Measurements from ENCODE around the gene CGGBP1. TPM values are rescaled to one million over a fixed set of nuclear protein-coding genes. Genes with fewer than 3 reads are reported as not detected.

CGGBP1 gene
- total and polyA plus RNA-seq, 2 donors (not counting 3 experiments of a cell fraction or from before 2014, with no cell fraction given) = 33.1 to 69.7 TPM

GRCh38 chr3:88002448-88002847, 56.4 kb downstream of the CGGBP1 start:
- Histone ChIP-seq H3K9ac (replicated peaks; ENCODE audit: extremely low read depth, insufficient read depth, low read length) (no peak overlapping the region), H4K20me1 (replicated peaks; ENCODE audit: control insufficient read depth, extremely low read depth, insufficient read depth, low read length) (no peaks in the 10 kb centered on the region), H3K4me3 (replicated peaks in 1 of 3; ENCODE audit: insufficient read depth in 1 of 3, low read depth in 1 of 3, low read length in 3 of 3) (no peak overlapping the region), H3K9me3 (replicated peaks; ENCODE audit: control insufficient read depth, insufficient read depth, low read length) (no peaks in the 10 kb centered on the region), H3K27me3 (ENCODE audit: control insufficient read depth in 2 of 2, insufficient read depth in 2 of 2, low read length in 2 of 2) (peaks cover 0 to 7% of the 10 kb centered on the region in 2 experiments), H3K79me2 (ENCODE audit: control insufficient read depth, insufficient read depth, low read length) (no peaks in the 10 kb centered on the region), H3K9me1 (replicated peaks; ENCODE audit: control insufficient read depth, extremely low read depth, insufficient read depth, low read length) (no peaks in the 10 kb centered on the region), H3K27ac (ENCODE audit: insufficient read depth, low read depth, low read length) (no peak overlapping the region), H2AFZ (ENCODE audit: low read depth, low read length) (no peak overlapping the region), H3K4me1 (ENCODE audit: control insufficient read depth, extremely low read depth, insufficient read depth, low read length) (peaks cover 3% of the 10 kb centered on the region), H3K36me3 (ENCODE audit: control insufficient read depth in 2 of 2, extremely low read depth in 1 of 2, insufficient read depth in 2 of 2, low read length in 2 of 2) (no peaks in the 10 kb centered on the region), H3K4me2 (ENCODE audit: insufficient read depth, low read length) (no peak overlapping the region)
- no peak for FAIRE-seq
- dilution Hi-C loops (cut with MboI; ENCODE audit: extremely low pct_ligation_motif_present, low sequenced_read_pairs) = no loop called here
- no TSS peak for BruUV-seq (replicated peaks)
- ChIA-PET POLR2A (no interaction called here), CTCF (interaction anchor here (0.6 to 3.2 kb wide), 30 partner anchors 10 to 1230 kb away, joined by 3 to 55 read pairs (median 4); partner anchors contain the start of gene CGGBP1)
- intact Hi-C loops (cut with micrococcal nuclease) = loop anchor here (2.0 kb wide), 2 partner anchors 102 to 178 kb away; no protein-coding TSS in a partner anchor
- no peak for TF ChIP-seq JUN (IDR thresholded peaks at IDR 0.05; ENCODE audit: borderline replicate concordance, insufficient read depth, insufficient read length, low read depth)
- no peak for TF ChIP-seq FOS (IDR thresholded peaks at IDR 0.05; ENCODE audit: borderline replicate concordance, insufficient read depth, low read length)
- TF ChIP-seq POLR2A (IDR thresholded peaks at IDR 0.05; ENCODE audit: low read depth, low read length) = no peak
- no peak for TF ChIP-seq MYC (IDR thresholded peaks at IDR 0.05; ENCODE audit: low read depth, low read length)
- TF ChIP-seq EZH2 (IDR thresholded peaks at IDR 0.05; ENCODE audit: borderline replicate concordance, low read depth, low read length, severe bottlenecking) = no peak
- TF ChIP-seq POLR2AphosphoS5 (IDR thresholded peaks at IDR 0.05; ENCODE audit: insufficient read depth, low read depth, low read length) = no peak
- no peak for TF ChIP-seq GATA2 (IDR thresholded peaks at IDR 0.05; ENCODE audit: insufficient read depth, insufficient read length, low read depth, low read length)
- TF ChIP-seq CTCF (IDR thresholded peaks at IDR 0.05; ENCODE audit: extremely low read depth in 1 of 2, insufficient read depth in 1 of 2, low read depth in 1 of 2, low read length in 2 of 2) = no peak
- no peak for TF ChIP-seq MAX (IDR thresholded peaks at IDR 0.05; ENCODE audit: insufficient read depth, insufficient read length)
- DNase-seq (ENCODE audit: low read depth, low spot score) = no peak

Other genes with a start within 250 kb of the CGGBP1 start
- gene ZNF654, start 250 bp upstream of the CGGBP1 start, total RNA-seq = 14.6 and 14.8 TPM in 2 replicates
- gene ZNF654, start 250 bp upstream of the CGGBP1 start, polyA plus RNA-seq = 1.5 and 2.9 TPM in 2 replicates
- gene C3orf38, start 91.0 kb upstream of the CGGBP1 start, total RNA-seq = 17.3 and 17.9 TPM in 2 replicates
- 4.2 and 5.2 TPM in 2 replicates for gene C3orf38, start 91.0 kb upstream of the CGGBP1 start, polyA plus RNA-seq

All from endothelial cell of umbilical vein (primary cell).